BLaER1 treated with 17β-estradiol and CSF1 and Interleukin-3, amounts not matched to agents 10 nM and 100 nM (cell line): ENCODE measurements around the gene TSHZ3.

Experiments
- H3K27ac ChIP-seq, 11 experiments: shearing (Covaris generic); formaldehyde crosslinking; 2 replicates each; pipeline ENCODE4 v1.8.1; 2022
- H3K27me3 ChIP-seq, 11 experiments: shearing (Covaris generic); formaldehyde crosslinking; 2 replicates each; pipeline ENCODE4 v1.8.1; 2022
- H3K36me3 ChIP-seq, 11 experiments: shearing (Covaris generic); formaldehyde crosslinking; 2 replicates each; pipeline ENCODE4 v1.8.1; 2022
- H3K4me1 ChIP-seq, 10 experiments: shearing (Covaris generic); formaldehyde crosslinking; 2 replicates each; pipeline ENCODE4 v1.8.1; 2022
- H3K4me2 ChIP-seq, 11 experiments: shearing (Covaris generic); formaldehyde crosslinking; 2 replicates each; pipeline ENCODE4 v1.8.1; 2022
- H3K4me3 ChIP-seq, 10 experiments: shearing (Covaris generic); formaldehyde crosslinking; 2 replicates each; pipeline ENCODE4 v1.8.1; 2022
- H3K9ac ChIP-seq, 11 experiments: shearing (Covaris generic); formaldehyde crosslinking; 2 replicates each; pipeline ENCODE4 v1.8.1; 2022
- H3K9me3 ChIP-seq, 11 experiments: shearing (Covaris generic); formaldehyde crosslinking; replicated peaks in 1 of 11; 2 replicates each; pipeline ENCODE4 v1.8.1; 2022
- H4K20me1 ChIP-seq, 11 experiments: shearing (Covaris generic); formaldehyde crosslinking; 2 replicates each; pipeline ENCODE4 v1.8.1; 2022
- Cebpa-rat ChIP-seq, 11 experiments: shearing (Covaris generic); IDR thresholded peaks; 2 replicates each; pipeline ENCODE4 v1.8.1; 2022

The TSHZ3 gene, protein sequence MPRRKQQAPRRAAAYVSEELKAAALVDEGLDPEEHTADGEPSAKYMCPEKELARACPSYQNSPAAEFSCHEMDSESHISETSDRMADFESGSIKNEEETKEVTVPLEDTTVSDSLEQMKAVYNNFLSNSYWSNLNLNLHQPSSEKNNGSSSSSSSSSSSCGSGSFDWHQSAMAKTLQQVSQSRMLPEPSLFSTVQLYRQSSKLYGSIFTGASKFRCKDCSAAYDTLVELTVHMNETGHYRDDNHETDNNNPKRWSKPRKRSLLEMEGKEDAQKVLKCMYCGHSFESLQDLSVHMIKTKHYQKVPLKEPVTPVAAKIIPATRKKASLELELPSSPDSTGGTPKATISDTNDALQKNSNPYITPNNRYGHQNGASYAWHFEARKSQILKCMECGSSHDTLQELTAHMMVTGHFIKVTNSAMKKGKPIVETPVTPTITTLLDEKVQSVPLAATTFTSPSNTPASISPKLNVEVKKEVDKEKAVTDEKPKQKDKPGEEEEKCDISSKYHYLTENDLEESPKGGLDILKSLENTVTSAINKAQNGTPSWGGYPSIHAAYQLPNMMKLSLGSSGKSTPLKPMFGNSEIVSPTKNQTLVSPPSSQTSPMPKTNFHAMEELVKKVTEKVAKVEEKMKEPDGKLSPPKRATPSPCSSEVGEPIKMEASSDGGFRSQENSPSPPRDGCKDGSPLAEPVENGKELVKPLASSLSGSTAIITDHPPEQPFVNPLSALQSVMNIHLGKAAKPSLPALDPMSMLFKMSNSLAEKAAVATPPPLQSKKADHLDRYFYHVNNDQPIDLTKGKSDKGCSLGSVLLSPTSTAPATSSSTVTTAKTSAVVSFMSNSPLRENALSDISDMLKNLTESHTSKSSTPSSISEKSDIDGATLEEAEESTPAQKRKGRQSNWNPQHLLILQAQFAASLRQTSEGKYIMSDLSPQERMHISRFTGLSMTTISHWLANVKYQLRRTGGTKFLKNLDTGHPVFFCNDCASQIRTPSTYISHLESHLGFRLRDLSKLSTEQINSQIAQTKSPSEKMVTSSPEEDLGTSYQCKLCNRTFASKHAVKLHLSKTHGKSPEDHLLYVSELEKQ

DNA sequence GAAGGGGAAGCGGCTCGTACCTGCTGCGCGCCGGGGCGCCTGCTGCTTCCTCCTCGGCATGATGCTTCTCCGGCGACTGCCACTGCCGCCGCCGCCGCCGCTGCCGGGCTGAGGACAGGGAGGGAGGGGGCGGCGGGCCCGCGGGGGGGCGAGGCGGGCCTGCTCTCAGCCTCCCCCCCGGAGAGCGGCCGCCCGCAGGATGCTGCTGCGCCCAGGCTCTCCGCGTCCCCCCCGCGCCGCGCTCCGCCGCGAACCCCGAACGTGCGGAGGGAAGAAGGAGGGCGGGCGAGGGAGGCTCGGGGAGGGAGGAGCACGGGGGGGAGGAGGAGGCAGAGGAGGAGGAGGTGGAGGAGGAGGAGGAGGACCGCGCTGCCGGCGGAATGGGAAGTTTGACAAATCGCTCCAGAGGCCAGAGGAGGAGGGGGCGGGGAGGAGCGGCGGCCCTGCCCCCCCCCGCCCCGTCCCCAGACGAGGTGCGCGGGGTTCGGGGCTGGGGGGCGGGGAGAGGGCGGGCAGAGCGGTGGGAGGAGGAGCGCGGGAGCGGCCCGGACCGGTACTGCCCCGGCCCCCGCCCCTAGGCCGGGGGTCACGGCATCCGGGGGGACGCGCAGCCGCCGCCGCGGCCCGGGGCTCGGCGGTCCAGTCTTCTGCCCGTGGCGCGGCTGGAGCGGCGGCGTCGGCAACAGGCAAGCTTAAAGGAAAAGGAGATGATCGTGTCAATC lies at the start of gene TSHZ3:
TSS of gene TSHZ3 (minus strand) at position 277 of the 722 bp plus-strand sequence. CDS start at position 60, 217 bp downstream.
- peak within 1 kb of the TSS; percentile 75 to 96 (median 86) for H3K9ac ChIP-seq
- no peaks in the 10 kb centered on the region for H3K9me3 ChIP-seq
- peak within 1 kb of the TSS; percentile 83 to 98 (median 92) for H3K4me3 ChIP-seq
- peaks cover 65 to 80% (median 74%) of the 10 kb centered on the region in 11 experiments for H4K20me1 ChIP-seq
- TF ChIP-seq Cebpa-rat (IDR thresholded peaks at IDR 0.05) = no peak
- H3K27ac ChIP-seq = peak within 1 kb of the TSS; percentile 69 to 92 (median 79)
- H3K4me2 ChIP-seq = peak within 1 kb of the TSS; percentile 76 to 100 (median 98)
- peaks cover 32 to 56% (median 36%) of the 10 kb centered on the region in 10 experiments for H3K4me1 ChIP-seq
- peaks cover 0 to 12% (median 0%) of the 10 kb centered on the region in 11 experiments; a peak in 10 of 22 replicates for H3K36me3 ChIP-seq
- peaks cover 33 to 70% (median 58%) of the 10 kb centered on the region in 11 experiments for H3K27me3 ChIP-seq

DNA sequence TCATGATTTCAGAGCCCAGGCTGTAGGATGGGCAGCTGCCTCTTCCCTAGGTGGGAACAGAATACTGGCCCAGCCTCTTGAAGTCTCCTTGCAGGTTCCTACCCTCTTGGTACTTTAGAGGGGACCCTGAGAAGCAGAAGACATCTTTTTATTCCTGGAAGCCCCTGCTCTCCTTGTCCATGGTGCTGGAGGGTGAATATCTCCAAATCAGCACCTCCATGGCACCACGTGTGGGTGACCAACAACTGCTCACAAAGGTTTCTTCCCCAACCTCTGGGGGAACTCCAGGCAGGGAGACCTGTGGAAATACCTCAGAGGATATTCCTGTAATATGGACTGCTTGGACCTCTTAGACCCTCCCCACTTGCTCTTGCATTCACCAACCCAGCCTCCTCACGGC lies 48.1 kb upstream of the TSHZ3 start:
- H3K36me3 ChIP-seq = no peaks in the 10 kb centered on the region
- H3K4me2 ChIP-seq = no peak overlapping the region
- H4K20me1 ChIP-seq = no peaks in the 10 kb centered on the region
- no peak overlapping the region for H3K9ac ChIP-seq
- H3K4me3 ChIP-seq = no peak overlapping the region
- no peak for TF ChIP-seq Cebpa-rat (IDR thresholded peaks at IDR 0.05)
- H3K27me3 ChIP-seq = no peaks in the 10 kb centered on the region
- H3K27ac ChIP-seq = no peak overlapping the region
- no peaks in the 10 kb centered on the region for H3K4me1 ChIP-seq
- H3K9me3 ChIP-seq = no peaks in the 10 kb centered on the region

DNA sequence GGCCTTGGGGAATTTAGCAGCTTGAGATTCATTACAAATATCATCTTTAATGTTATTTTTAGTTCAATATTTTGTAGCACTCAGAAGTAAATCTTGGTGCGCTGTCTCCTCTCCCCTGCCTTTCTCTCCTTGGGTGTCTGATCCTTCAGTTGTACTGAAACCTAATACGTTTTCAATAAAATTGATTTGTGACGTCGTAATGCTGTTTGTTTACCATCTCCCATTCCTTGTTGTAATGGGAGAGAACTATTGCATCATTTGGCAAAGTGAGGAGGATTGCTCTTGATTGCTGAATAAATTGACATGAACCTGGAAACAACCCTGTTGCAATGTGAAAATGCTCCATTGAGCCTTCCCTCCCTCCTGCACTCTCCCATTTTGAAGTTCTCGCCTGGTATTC lies 43.2 kb upstream of the TSHZ3 start:
- Histone ChIP-seq H3K27me3 (no peaks in the 10 kb centered on the region), H4K20me1 (no peaks in the 10 kb centered on the region; a peak in 1 of 22 replicates), H3K4me2 (no peak overlapping the region), H3K9ac (no peak overlapping the region), H3K4me1 (peaks cover 6 to 13% (median 10%) of the 10 kb centered on the region in 10 experiments; a peak in 19 of 20 replicates), H3K9me3 (no peaks in the 10 kb centered on the region), H3K27ac (no peak overlapping the region), H3K4me3 (no peak overlapping the region), H3K36me3 (no peaks in the 10 kb centered on the region)
- peak in 1 of 11 experiments; percentile 50; a peak in 1 of 22 replicates for TF ChIP-seq Cebpa-rat (IDR thresholded peaks at IDR 0.05)

DNA sequence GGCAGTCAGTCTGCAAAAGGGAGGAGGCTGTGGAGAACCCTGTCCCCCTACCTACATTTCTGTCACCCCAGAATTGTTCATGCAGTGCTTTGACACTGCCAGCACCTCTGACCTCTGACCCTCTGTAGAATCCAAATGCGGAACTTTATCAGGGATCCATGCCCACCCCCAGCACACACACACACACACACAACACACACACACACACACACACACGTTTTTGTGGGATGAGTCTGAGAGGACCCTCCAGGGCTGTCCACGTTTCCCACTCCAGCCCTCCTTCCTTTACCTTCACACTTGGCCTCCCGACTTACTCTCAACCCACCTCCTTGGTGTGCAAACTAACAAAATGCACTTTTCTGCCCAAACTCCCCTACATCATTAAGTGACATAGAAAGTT lies 42.3 kb upstream of the TSHZ3 start:
- Histone ChIP-seq H3K4me2 (no peak overlapping the region), H3K27me3 (no peaks in the 10 kb centered on the region), H3K27ac (no peak overlapping the region), H3K9ac (no peak overlapping the region), H3K4me1 (peaks cover 12 to 19% (median 15%) of the 10 kb centered on the region in 10 experiments), H3K9me3 (no peaks in the 10 kb centered on the region), H3K4me3 (no peak overlapping the region), H3K36me3 (no peaks in the 10 kb centered on the region), H4K20me1 (no peaks in the 10 kb centered on the region; a peak in 1 of 22 replicates)
- TF ChIP-seq Cebpa-rat (IDR thresholded peaks at IDR 0.05) = no peak

DNA sequence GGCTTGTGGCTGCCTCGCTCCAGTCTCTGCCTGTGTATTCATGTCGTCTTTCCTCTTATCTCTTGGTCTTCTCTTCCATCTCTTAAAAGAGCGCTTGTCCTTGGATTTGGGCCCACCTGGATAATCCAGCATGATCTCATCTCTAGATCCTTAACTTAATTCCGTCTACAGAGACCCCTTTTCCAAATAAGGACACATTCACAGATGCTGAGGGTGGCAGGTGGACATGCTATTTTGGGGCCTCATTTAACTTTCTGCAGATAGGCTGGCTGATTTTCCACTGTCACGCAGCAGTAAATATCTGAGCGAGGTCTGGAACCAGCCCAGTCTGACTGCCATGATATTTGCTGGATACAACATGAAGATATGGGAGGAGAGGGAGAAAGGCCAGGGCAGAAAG lies 41.5 kb upstream of the TSHZ3 start:
- peaks cover 13 to 23% (median 17%) of the 10 kb centered on the region in 10 experiments for H3K4me1 ChIP-seq
- H3K9me3 ChIP-seq = no peaks in the 10 kb centered on the region
- H3K27me3 ChIP-seq = no peaks in the 10 kb centered on the region
- H3K4me3 ChIP-seq = no peak overlapping the region
- TF ChIP-seq Cebpa-rat (IDR thresholded peaks at IDR 0.05) = no peak
- H3K9ac ChIP-seq = no peak overlapping the region
- no peaks in the 10 kb centered on the region; a peak in 1 of 22 replicates for H4K20me1 ChIP-seq
- H3K4me2 ChIP-seq = no peak overlapping the region
- H3K36me3 ChIP-seq = no peaks in the 10 kb centered on the region
- H3K27ac ChIP-seq = no peak overlapping the region

DNA sequence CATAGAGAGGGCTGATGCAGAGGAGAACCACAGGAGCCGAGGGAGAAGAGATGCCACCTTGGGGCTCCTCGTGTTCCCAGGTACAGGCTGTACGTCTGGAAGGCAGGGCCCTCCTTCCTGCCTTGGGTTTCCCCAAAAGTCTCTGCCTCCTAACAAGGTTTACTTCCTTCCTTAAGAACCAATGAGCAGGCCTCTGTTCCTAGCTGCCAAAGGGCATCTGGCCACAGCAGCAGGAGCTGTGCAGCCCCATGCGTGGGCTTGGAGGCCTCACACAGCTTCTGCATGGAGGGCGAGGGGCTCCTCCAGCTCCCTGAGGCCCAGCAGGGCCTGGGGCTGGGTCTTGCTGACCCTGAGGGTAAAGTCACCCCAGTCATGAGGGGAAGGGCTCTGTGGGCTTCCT lies 40.6 kb upstream of the TSHZ3 start:
- no peaks in the 10 kb centered on the region for H3K9me3 ChIP-seq
- H3K4me3 ChIP-seq = no peak overlapping the region
- TF ChIP-seq Cebpa-rat (IDR thresholded peaks at IDR 0.05) = no peak
- H3K27me3 ChIP-seq = no peaks in the 10 kb centered on the region
- no peak overlapping the region; a peak in 1 of 22 replicates for H3K4me2 ChIP-seq
- H3K4me1 ChIP-seq = peaks cover 13 to 23% (median 17%) of the 10 kb centered on the region in 10 experiments
- H3K27ac ChIP-seq = no peak overlapping the region
- no peaks in the 10 kb centered on the region for H3K36me3 ChIP-seq
- no peaks in the 10 kb centered on the region; a peak in 1 of 22 replicates for H4K20me1 ChIP-seq
- H3K9ac ChIP-seq = no peak overlapping the region

DNA sequence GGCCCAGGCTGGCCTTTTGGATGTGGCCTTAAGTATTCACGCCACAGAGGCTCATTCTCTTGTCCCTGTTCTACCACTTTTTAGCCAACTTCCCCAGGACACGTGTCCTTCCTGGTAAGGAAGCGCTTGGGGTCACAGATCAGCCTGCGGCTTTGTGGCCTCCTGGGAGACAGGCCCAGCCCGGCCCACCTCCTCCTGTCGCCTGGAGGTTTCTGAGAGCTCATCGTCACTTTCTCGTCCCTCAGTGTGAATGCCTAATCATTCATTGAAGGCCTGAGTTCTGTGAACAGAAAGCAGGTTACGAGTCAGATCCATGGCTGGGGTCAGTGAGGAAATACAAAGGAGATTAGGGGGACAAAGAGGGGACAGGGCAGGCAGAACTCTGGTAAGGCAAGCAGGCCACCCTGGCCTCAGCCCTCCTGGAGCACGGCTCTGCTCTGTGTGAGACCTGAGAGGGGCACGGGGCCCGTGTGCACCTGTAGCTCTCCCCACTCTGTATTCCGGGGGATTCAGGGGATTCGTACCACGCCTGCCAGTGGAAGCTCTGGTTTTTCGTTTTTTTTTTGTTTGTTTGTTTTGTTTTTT lies 38.6 kb upstream of the TSHZ3 start:
- Histone ChIP-seq H4K20me1 (no peaks in the 10 kb centered on the region; a peak in 1 of 22 replicates), H3K4me2 (peak overlapping the region; percentile 27 to 60 (median 50)), H3K4me3 (no peak overlapping the region), H3K27me3 (no peaks in the 10 kb centered on the region), H3K9ac (peak overlapping the region in 1 of 11 experiments; percentile 44; a peak in 2 of 22 replicates), H3K36me3 (no peaks in the 10 kb centered on the region), H3K4me1 (peaks cover 13 to 23% (median 17%) of the 10 kb centered on the region in 10 experiments), H3K9me3 (no peaks in the 10 kb centered on the region), H3K27ac (no peak overlapping the region)
- TF ChIP-seq Cebpa-rat (IDR thresholded peaks at IDR 0.05) = no peak

DNA sequence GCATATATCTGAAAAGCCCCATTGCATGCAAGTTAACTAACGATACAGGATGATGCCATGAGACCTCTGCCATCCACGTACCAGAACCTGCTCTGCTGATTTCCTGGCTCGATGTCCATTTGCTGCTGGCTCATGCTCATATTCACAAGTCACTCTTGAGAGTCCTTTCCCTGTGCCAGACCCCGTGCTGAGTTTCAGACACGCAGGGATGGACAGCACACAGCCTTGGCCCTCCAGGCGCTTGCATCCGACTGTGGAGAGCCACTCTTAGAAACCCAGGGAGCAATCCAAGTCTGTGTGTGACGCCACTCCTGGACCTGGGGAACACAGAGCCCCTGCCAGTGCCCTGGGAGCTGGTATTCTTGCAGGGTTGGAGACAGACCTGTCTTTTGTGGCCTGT lies 37.6 kb upstream of the TSHZ3 start:
- H3K4me3 ChIP-seq = no peak overlapping the region
- no peak overlapping the region for H3K27ac ChIP-seq
- H4K20me1 ChIP-seq = no peaks in the 10 kb centered on the region; a peak in 1 of 22 replicates
- TF ChIP-seq Cebpa-rat (IDR thresholded peaks at IDR 0.05) = no peak
- H3K4me1 ChIP-seq = peaks cover 13 to 23% (median 17%) of the 10 kb centered on the region in 10 experiments
- H3K4me2 ChIP-seq = peak overlapping the region in 5 of 11 experiments; percentile 27 to 60 (median 50); a peak in 3 of 22 replicates
- no peaks in the 10 kb centered on the region for H3K27me3 ChIP-seq
- H3K9ac ChIP-seq = no peak overlapping the region
- no peaks in the 10 kb centered on the region for H3K36me3 ChIP-seq
- no peaks in the 10 kb centered on the region for H3K9me3 ChIP-seq
